IPS-20b (cell line): ENCODE data around the gene ADGRG4.
"Not testable (repeated sequence)": the region's sequence is repeated elsewhere in the genome, so short reads cannot be mapped to it uniquely, and the experiment has no call there.

ENCODE experiments used
- H3K27ac ChIP-seq: one replicate; pipeline ENCODE4 v1.5.1; 2013; ENCODE audit warnings: low read length
- H3K27me3 ChIP-seq: 2 replicates; pipeline ENCODE4 v1.6.1; 2013; ENCODE audit warnings: mild to moderate bottlenecking, low read length, inconsistent platforms; ENCODE audit not compliant: insufficient read depth
- H3K36me3 ChIP-seq: 2 replicates; pipeline ENCODE4 v1.6.1; 2013; ENCODE audit warnings: low read depth, mild to moderate bottlenecking, inconsistent platforms, low read length, moderate library complexity; ENCODE audit not compliant: insufficient read depth
- H3K4me1 ChIP-seq: 2 replicates; pipeline ENCODE4 v1.6.1; 2013; ENCODE audit warnings: mild to moderate bottlenecking, control low read depth, inconsistent platforms, low read length, moderate library complexity; ENCODE audit not compliant: insufficient read depth
- H3K4me3 ChIP-seq: 2 replicates; pipeline ENCODE4 v1.5.1; 2013; ENCODE audit warnings: mild to moderate bottlenecking, low read length, inconsistent platforms
- H3K9ac ChIP-seq: 2 replicates; pipeline ENCODE4 v1.6.1; 2013; ENCODE audit warnings: low read depth, mild to moderate bottlenecking, inconsistent platforms, low read length, moderate library complexity
- H3K9me3 ChIP-seq: 2 replicates; pipeline ENCODE4 v1.6.1; 2013; ENCODE audit warnings: mild to moderate bottlenecking, low read depth, low read length, inconsistent platforms; ENCODE audit not compliant: insufficient read depth

The ADGRG4 gene

DNA sequence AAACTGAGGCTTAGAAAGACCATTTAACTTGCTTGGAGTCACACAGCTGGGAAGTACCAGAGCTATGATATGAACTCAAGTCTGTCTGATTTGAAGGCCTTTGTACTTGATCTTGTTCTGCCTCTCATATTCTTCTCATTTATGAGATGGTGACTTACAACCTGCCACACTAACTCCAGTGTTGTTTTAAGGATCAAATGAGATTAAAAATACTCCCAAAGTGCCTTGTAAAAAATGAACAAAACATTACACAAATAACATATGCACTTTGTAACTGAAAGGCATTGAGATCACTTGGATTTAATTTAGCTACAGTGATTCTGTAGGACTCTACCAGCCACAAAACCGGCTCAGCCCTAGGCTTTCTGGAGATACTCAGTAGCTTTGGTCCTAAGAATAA is 33.9 kb upstream of the ADGRG4 start:
- H3K27me3 ChIP-seq, result no peaks in the 10 kb centered on the region
- no peak overlapping the region for H3K9ac ChIP-seq
- no peaks in the 10 kb centered on the region for H3K4me1 ChIP-seq
- H3K27ac ChIP-seq, result no peak overlapping the region
- H3K4me3 ChIP-seq, result no peak overlapping the region
- no peaks in the 10 kb centered on the region for H3K9me3 ChIP-seq
- no peaks in the 10 kb centered on the region for H3K36me3 ChIP-seq

DNA sequence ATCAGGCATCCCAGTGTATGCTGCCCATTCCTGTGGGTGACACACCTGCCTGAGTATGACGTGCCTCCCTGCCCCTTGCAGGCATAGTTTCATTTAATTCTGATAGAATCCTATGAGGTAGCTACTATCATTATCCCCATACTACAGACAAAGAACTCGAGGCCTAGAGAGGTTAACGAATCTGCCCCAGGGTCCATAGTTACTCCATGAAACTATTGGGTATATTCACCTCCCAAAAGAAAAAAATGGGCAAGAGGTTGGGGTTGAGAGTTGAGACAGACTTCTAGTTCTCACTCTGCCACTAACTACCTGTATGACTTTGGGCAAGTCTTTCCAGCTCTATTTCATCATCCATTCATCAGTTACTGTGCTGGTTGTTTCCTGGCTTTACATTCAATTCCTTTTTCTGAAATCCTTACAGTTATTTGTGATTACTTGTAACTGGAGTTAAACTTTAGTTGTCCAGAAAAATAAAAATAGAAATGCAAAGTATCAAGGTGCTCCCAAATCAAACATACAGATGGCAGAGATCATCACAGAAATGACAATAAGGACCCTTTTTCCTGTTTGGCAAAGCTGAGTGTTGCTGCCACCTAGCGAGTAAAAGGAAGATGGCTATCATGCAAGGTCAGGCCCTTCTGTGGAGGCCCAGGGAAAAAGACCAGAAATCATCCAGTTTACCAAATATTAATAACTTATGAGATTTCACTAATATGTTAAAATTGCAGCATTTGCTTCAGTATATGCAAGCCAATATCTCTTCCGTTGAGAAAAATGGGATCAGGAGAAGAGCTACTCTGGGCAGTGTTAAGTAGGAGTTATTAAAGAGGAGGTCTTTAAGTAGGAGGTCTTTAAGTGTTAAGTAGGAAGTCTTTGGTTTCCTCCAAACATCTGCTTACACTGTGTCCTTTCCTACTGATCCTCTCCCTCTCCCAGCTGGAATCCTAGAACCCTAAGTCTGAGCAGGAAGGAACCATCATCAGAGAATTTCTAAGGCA is 32.4 kb upstream of the ADGRG4 start:
- no peaks in the 10 kb centered on the region for H3K4me1 ChIP-seq
- H3K27ac ChIP-seq, result no peak overlapping the region
- no peak overlapping the region for H3K4me3 ChIP-seq
- H3K36me3 ChIP-seq, result no peaks in the 10 kb centered on the region
- no peak overlapping the region for H3K9ac ChIP-seq
- no peaks in the 10 kb centered on the region for H3K9me3 ChIP-seq
- H3K27me3 ChIP-seq, result no peaks in the 10 kb centered on the region

DNA sequence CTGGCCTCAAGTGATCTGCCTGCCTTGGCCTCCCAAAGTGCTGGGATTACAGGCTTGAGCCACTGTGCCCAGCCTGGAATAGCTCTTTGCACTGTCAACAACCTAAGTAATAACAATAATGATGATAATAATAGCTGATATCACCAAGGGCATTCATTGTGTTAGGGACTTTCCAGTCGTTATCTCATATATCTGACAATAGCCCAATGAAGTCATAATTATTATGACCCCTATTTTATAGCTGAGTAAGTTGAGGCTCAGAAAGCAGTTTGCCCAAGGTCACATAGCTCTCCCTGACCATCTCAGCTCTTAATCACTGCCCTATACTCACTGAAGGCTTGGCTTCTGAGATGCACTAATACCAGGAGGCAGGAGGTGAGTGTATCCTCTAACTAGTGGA is 30.8 kb upstream of the ADGRG4 start:
- H3K36me3 ChIP-seq, result no peaks in the 10 kb centered on the region
- no peak overlapping the region for H3K27ac ChIP-seq
- no peak overlapping the region for H3K4me3 ChIP-seq
- no peaks in the 10 kb centered on the region for H3K9me3 ChIP-seq
- no peaks in the 10 kb centered on the region for H3K4me1 ChIP-seq
- H3K9ac ChIP-seq, result no peak overlapping the region
- no peaks in the 10 kb centered on the region for H3K27me3 ChIP-seq

DNA sequence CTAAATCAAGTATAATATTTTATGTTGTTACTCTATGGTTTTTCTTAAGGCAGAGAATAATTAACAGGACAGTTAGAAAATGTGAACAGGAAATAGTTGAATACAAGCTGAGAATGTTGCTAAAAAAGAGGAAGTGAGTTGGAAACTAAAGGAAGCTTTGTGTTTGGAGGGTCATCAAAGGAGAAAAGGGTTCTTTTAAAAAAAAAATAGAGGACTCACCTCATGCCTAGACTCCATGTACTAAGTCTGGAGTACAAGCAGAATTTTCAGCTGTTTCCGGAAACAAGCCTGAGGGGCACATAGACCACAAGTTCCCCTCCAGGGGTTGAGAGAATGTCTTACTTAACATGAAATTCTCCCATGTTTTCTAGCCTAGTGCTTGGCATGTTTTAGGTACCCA is 29.5 kb upstream of the ADGRG4 start:
- Histone ChIP-seq H3K27ac (no peak overlapping the region), H3K9ac (no peak overlapping the region), H3K9me3 (no peaks in the 10 kb centered on the region), H3K4me1 (no peaks in the 10 kb centered on the region), H3K27me3 (no peaks in the 10 kb centered on the region), H3K4me3 (no peak overlapping the region), H3K36me3 (no peaks in the 10 kb centered on the region)

DNA sequence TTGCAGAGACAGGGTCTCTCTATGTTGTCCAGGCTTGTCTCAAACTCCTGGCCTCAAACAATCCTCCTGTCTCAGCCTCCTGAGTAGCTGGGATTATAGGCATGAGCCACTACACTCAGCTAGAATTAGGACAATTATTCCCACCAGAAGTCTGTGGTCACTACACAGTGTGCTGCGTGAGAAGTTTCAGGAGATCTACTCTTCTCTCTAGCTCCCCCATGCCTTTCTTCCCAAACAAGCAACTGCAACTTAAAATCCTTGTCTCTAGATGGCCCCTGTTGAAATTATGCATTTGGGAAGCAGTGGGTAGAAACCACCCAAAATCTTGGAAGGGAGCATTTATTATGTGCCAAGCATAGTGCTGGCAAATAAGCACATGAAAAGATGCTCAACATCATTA is 28.4 kb upstream of the ADGRG4 start:
- no peak overlapping the region for H3K27ac ChIP-seq
- H3K9me3 ChIP-seq, result no peaks in the 10 kb centered on the region
- no peaks in the 10 kb centered on the region for H3K27me3 ChIP-seq
- no peak overlapping the region for H3K4me3 ChIP-seq
- H3K9ac ChIP-seq, result no peak overlapping the region
- no peaks in the 10 kb centered on the region for H3K4me1 ChIP-seq
- no peaks in the 10 kb centered on the region for H3K36me3 ChIP-seq

DNA sequence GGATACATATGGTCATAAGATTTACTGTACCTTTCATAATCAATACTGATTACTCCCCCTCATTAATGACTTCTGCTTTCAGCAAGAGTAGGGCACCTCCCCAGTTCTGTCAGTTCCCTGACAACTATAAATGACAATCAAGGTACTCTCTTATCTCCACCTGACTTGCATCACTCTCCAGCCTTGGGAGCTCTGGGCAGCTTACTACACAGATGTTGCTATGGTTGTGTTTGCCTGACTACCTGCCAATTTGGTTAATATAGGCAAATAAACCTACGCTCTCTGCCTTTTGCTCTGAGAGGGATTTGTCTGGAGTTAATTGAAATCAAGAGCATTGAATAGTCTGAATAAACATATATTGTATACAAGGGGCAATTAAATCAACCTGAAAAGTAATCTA is 26.8 kb upstream of the ADGRG4 start:
- H3K9ac ChIP-seq, result no peak overlapping the region
- H3K4me3 ChIP-seq, result no peak overlapping the region
- H3K27ac ChIP-seq, result no peak overlapping the region
- no peaks in the 10 kb centered on the region for H3K27me3 ChIP-seq
- H3K4me1 ChIP-seq, result no peaks in the 10 kb centered on the region
- no peaks in the 10 kb centered on the region for H3K9me3 ChIP-seq
- H3K36me3 ChIP-seq, result no peaks in the 10 kb centered on the region

DNA sequence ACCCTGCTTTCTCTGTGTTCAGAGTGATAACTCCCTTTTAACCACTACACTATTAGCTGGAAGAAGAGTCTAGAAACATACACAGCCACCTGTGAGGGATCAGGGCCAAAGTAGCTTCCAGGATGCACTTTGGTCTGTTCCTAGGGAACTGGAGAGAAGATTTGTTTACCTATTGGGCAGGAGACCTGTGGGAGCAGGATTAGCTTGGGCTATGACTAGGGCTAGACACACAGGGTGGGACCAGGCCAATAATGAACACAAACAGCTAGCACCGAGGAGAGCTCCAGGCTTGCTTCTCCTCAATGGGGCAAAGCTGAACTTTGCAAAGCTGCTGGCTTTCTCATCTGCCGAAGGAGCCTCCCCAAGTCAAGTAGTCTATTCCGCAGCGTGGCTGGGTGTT is 25.2 kb upstream of the ADGRG4 start:
- Histone ChIP-seq H3K9ac (no peak overlapping the region), H3K4me1 (no peaks in the 10 kb centered on the region), H3K4me3 (no peak overlapping the region), H3K27me3 (no peaks in the 10 kb centered on the region), H3K9me3 (no peaks in the 10 kb centered on the region), H3K27ac (no peak overlapping the region), H3K36me3 (no peaks in the 10 kb centered on the region)

DNA sequence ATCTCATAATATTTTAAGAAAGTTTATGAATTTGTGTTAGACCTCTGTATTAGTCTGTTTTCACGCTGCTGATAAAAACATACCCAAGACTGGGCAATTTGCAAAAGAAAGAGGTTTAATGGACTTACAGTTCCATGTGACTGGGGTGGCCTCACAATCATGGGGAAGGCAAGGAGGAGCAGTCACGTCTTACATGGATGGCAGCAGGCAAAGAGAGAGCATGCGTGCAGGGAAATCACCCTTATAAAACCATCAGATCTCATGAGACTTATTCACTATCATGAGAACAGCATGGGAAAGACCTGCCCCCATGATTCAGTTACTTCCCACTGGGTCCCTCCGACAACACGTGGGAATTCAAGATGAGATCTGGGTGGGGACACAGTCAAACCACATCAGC is 14.4 kb upstream of the ADGRG4 start:
- not testable (repeated sequence) for H3K9me3 ChIP-seq, H3K9ac ChIP-seq, H3K27ac ChIP-seq, H3K4me1 ChIP-seq, H3K36me3 ChIP-seq, H3K27me3 ChIP-seq, H3K4me3 ChIP-seq

DNA sequence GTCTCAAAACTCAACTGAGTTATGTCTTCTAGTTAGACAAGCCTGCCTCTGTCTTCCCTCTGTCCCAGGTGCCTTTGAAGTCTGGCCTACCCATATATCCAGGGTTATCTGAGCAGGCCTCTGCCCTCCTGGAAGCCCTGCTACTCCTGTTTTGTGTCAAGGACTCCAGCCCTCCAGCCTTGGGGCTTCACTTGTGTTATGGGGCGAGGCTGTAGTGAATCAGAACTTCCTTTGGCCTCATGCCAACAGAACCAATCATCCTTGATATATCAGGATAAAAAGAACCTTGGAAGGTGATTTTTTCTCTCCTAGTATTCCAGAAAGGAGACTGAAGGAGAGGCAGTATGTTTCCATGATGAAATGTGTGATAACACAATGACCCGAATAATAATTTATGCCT is 8.9 kb upstream of the ADGRG4 start:
- H3K9me3 ChIP-seq, result no peaks in the 10 kb centered on the region
- H3K27ac ChIP-seq, result no peak overlapping the region
- H3K27me3 ChIP-seq, result no peaks in the 10 kb centered on the region

DNA sequence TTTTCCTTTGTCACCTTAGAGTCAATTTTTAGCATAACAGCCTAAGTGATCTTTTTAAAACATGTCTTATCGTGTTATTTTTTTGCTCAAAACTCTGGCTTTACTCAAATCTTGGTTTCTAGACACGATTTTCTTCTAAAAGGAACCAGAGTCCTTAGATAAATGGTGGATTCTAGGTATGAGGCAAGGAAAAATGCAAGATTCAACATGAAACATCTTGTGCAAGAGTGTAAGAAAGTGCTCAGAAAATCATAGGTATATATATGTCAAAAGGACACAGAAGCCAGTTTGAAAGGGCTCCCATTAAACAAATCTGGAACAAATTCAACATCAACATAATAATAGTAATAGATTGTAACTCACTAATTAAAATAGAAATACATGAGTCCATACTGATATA is 8.1 kb upstream of the ADGRG4 start:
- no peak overlapping the region for H3K9ac ChIP-seq
- H3K4me3 ChIP-seq, result no peak overlapping the region
- no peaks in the 10 kb centered on the region for H3K36me3 ChIP-seq
- H3K27me3 ChIP-seq, result no peaks in the 10 kb centered on the region
- H3K9me3 ChIP-seq, result no peaks in the 10 kb centered on the region
- no peak overlapping the region for H3K27ac ChIP-seq
- no peaks in the 10 kb centered on the region for H3K4me1 ChIP-seq

More for the DNA sequence above, 8.9 kb upstream of the ADGRG4 start:
- Histone ChIP-seq H3K36me3 (no peaks in the 10 kb centered on the region), H3K4me3 (no peak overlapping the region), H3K4me1 (no peaks in the 10 kb centered on the region), H3K9ac (no peak overlapping the region)

DNA sequence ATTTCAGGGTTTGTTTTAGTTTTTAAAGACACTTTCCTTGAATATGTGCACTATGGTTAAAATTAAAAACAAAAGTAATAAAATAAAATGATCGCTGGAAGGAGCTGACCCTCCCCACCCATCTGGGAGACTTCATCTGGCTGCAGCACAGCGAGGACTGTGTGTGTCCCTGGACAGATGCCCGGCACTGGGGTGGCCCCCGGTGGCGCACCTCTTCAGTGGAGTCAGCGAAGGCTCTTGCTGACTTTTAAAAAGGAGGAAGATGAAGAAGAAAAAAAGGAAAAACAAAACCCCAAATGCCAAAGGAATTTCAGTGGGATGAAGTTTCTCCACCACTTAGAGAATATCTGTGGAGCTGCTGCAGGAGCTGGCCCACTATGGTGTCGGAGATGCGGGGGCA is 5.4 kb upstream of the ADGRG4 start:
- Histone ChIP-seq H3K4me3 (no peak overlapping the region), H3K27me3 (no peaks in the 10 kb centered on the region), H3K27ac (no peak overlapping the region), H3K9ac (no peak overlapping the region), H3K4me1 (no peaks in the 10 kb centered on the region), H3K9me3 (no peaks in the 10 kb centered on the region), H3K36me3 (no peaks in the 10 kb centered on the region)

DNA sequence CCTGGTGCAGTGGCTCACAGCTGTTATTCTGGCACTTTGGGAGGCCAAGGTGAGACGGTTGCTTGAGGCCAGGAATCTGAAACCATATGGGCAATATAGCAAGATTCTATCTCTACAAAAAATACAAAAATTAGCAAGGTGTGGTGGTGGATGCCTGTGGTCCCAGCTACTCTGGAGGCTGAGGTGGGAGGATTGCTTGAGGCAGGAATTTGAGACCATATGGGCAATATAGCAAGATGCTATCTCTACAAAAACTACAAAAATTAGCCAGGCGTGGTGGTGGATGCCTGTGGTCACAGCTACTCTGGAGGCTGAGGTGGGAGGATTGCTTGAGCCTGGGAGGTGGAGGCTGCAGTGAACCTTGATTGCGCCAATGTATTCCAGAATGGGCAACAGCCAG is 2.3 kb downstream of the ADGRG4 start:
- H3K4me3 ChIP-seq, result no peak overlapping the region
- H3K4me1 ChIP-seq, result no peaks in the 10 kb centered on the region
- H3K27ac ChIP-seq, result no peak overlapping the region
- no peaks in the 10 kb centered on the region for H3K27me3 ChIP-seq
- H3K9me3 ChIP-seq, result no peaks in the 10 kb centered on the region
- no peak overlapping the region for H3K9ac ChIP-seq
- H3K36me3 ChIP-seq, result no peaks in the 10 kb centered on the region
